HS-27A (cell line): ENCODE results near the gene HIPK2.

Source experiments
- DNase-seq: peaks from one replicate; pipeline ENCODE4 v3.0.0-alpha.2; 2012; ENCODE audit warnings: low read depth, missing footprints

HIPK2 gene

GRCh38 chr7:139777948-139778841 lies at the start of gene HIPK2:
HIPK2 (minus strand) TSS chr7:139777998; CDS start chr7:139777623, 375 bp downstream.
- no peak for DNase-seq

- DNase-seq = no peak
Observed at GRCh38 chr7:139827042-139827441, 49.2 kb upstream of the HIPK2 start.

GRCh38 chr7:139825666-139826290 lies 48.0 kb upstream of the HIPK2 start:
- DNase-seq = no peak

DNA sequence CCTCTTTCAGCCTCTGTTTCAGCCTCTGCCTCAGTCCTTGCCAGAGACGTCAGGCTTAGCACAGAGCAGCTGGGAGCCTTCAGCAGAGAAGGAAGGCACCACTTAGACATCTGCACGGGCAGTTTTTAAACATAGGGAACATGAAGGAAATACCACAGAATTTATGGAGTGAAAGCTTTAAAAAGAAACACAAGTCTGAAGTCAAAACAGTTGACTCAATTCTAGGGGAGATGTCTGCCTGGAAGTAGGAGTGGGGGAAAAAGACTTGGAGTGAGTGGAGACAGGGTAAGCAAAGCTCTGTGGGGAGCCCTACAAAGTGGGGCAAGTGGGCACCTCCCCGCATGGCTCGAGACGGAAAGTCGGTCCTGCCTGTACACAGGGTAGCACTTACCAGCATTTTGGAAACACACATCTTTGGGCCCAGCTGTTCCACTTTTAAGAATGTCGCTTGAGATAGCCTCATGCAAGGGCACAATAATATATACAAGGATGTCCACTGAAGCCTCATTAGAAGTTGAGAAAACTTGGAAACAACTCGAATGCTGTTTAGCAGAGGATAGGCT lies 46.2 kb upstream of the HIPK2 start:
- no peak for DNase-seq

DNA sequence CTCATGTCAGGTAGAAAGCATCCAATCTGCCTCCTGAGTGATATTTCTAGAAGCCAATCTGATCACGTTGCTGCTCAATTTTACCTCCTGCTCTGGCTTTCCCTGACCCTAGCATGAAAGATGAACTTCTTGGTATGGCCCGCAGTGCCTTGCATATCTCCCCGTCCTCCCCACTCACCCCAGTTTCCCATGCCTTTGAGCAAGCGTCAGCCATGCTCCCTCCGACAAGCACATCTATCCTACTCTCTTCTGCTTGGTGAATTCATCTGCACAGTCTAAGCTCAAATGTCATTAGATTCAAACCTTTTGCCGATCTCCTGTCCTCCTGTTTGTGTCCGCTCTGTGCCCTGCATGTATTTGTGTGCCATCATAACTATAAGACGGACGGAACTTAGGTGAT lies 45.1 kb upstream of the HIPK2 start:
- DNase-seq = no peak

DNA sequence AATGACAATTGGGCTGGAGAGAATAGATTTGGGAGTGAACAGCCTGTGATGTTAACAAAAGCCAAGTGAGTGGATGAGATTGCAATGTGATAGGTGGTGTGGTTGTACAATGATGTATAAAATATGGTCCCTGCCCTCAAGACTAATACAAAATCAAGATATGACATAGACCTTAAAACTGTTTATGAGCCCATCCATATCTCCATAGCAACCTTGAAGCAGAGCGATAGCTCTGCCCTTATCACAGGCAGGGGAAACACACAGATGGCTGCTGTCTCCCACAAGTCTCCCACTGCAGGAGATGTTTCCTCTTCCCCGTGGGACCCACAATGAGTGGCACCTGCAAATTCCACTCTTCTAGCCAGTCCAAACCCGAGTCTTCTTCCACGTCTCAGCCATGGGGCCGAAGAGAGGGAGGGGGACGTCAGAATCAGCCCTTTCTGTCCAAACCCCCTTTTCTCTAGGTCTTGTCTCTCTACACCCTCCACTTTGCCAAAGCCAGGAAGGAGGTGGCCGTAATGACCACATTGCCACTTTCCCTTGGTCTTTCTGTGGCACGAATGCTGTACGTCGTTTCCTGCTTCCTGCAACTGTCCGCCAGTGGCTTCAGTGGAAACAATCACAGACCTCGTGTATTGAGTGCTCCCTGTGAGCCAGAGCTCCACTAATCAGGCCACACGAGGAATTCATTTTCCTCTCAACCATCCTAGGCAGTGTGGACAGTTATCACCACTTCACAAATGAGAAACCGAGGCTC lies 43.7 kb upstream of the HIPK2 start:
- DNase-seq = no peak

DNA sequence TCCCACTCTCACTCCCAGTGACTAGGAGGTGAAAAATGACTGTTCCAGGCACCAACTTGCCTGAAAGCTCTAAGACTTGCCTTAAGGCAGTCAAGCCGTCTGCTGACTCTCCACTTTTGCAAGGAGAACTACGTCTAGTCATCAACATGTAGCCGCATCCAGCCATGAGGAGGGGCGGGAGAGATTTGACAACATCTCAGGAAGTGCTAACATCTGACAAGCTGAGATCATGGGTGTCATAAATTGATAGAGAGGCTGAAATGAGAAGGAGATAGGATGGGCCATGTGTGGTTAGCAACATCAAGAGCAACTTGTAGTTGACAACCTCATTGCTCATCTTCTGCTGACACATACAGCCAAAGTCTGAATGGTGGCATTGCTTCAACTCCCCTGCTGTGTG lies 42.3 kb upstream of the HIPK2 start:
- no peak for DNase-seq

- DNase-seq = no peak
Observed at GRCh38 chr7:139817249-139817648, 39.5 kb upstream of the HIPK2 start.

DNA sequence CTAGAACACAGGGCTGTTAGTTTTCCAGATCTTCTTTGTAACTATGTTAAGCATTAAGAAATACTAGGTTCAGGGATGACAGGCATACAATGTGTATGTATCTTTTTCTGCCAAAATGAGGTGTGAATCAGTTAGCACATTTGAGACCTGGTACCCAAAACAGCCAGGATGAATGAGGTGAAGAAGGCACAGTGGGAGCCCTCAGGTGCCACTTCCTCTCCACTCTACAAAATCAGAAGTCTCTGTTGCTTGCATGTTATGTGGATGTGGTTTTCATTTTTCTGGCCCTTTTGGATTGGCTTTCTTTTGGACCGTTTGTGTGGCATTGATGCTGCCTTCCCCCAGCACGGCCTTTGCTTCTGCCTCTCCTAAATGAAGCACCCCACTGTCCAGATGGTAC lies 35.9 kb upstream of the HIPK2 start:
- DNase-seq = no peak

GRCh38 chr7:139813151-139813550 lies 35.4 kb upstream of the HIPK2 start:
- DNase-seq = no peak

- no peak for DNase-seq
Observed at GRCh38 chr7:139811066-139811465, 33.3 kb upstream of the HIPK2 start.

DNA sequence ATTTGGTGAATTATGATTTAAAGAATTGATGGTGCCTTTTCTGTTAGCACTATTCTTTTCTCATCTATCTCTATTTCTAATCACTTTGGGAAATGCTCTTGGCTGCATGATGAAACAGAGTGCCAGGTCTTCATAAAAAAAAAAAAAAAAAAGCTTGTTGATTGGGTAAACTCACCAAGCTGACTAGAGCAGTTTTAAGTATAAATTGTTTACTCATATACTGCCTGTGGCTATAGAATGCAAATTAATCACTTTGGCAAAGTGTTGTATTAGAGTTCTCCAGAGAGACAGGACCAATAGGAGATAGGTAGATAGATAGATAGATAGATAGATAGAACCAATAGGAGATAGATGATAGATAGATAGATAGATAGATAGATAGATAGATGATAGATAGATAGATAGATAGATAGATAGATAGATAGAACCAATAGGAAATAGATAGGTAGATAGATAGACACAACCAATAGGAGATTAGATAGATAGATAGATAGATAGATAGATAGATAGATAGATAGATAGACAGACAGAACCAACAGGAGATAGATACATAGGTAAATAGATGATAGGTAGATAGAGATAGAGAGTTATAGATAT lies 31.1 kb upstream of the HIPK2 start:
- no peak for DNase-seq

- no peak for DNase-seq
Observed at GRCh38 chr7:139808427-139808826, 30.6 kb upstream of the HIPK2 start.

DNA sequence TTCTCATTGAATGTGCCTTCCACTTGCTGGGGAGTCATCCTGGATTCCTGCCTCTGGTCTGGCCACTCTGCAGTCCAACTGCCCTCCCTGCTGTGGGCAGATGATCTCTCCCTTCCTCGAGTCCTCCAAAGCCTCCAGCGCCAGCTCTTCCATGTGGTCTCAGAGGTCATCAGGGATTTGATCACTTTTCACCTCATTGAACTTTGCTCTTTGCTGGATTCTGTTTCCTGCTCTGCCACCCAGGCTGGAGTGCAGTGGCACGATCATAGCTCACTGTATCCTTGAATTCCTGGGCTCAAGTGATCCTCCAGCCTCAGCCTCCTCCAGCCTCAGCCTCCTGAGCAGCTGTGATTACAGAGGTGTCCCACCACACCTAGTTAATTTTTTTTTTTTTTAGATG lies 29.2 kb upstream of the HIPK2 start:
- DNase-seq = no peak

GRCh38 chr7:139804571-139804970 lies 26.8 kb upstream of the HIPK2 start:
- DNase-seq = no peak

GRCh38 chr7:139799586-139799985 lies 21.8 kb upstream of the HIPK2 start:
- no peak for DNase-seq

DNA sequence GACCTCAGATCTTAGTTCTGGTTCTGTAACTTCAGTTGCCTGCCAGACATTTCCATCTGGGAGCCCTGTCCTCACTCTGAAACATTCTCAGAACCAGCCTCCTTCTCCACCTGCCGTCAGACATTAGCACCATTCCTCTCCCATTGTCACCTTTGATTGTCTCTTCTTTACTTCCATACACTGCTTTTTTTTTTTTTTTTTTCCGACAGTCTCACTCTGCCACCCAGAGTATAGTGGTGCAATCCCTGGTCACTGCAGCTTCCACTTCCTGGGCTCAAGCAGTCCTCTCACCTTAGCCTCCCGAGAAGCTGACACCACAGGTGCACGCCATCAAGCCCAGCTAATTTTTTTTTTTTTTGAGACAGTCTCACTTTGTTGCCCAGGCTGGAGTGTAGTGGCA lies 21.1 kb upstream of the HIPK2 start:
- no peak for DNase-seq

- DNase-seq = no peak
Observed at GRCh38 chr7:139798221-139798620, 20.4 kb upstream of the HIPK2 start.

GRCh38 chr7:139797607-139798006 lies 19.8 kb upstream of the HIPK2 start:
- DNase-seq = no peak

GRCh38 chr7:139791316-139791715 lies 13.5 kb upstream of the HIPK2 start:
- no peak for DNase-seq

GRCh38 chr7:139784648-139785047 lies 6.8 kb upstream of the HIPK2 start:
- no peak for DNase-seq
